ENCODE measurements around the gene SDC1. TPM values are rescaled to one million over a fixed set of nuclear protein-coding genes. Genes with fewer than 3 reads are reported as not detected.

The SDC1 gene
- total and polyA plus RNA-seq, 5 donors from 2014 or later = not detected

- H3K4me1 Mint-ChIP-seq = no peaks in the 10 kb centered on the region
These were observed 13.0 kb downstream of the SDC1 start for GRCh38 chr2:20211860-20212458.

GRCh38 chr2:20211420-20211819 is 13.5 kb downstream of the SDC1 start:
- no peak overlapping the region for H3K27ac Mint-ChIP-seq
- no peaks in the 10 kb centered on the region for H3K27me3 ChIP-seq (ENCODE audit: control insufficient read depth, insufficient read depth, low read length)
- H3K27me3 Mint-ChIP-seq = peaks cover 5% of the 10 kb centered on the region

More at GRCh38 chr2:20211860-20212458, 13.0 kb downstream of the SDC1 start:
- H3K36me3 ChIP-seq (ENCODE audit: control insufficient read depth, insufficient read depth, low read length) = no peaks in the 10 kb centered on the region
- no peaks in the 10 kb centered on the region for H3K27me3 ChIP-seq (ENCODE audit: control insufficient read depth, insufficient read depth, low read length)
- H3K9me3 ChIP-seq (ENCODE audit: control insufficient read depth in 2 of 2, low read length in 2 of 2) = no peaks in the 10 kb centered on the region
- H3K36me3 Mint-ChIP-seq = no peaks in the 10 kb centered on the region
- peaks cover 5% of the 10 kb centered on the region for H3K27me3 Mint-ChIP-seq
- H3K27ac Mint-ChIP-seq = no peak overlapping the region
- DNase-seq (no peak), ATAC-seq (ENCODE audit: low read depth in 2 of 2) (no peak)
- H3K9me3 Mint-ChIP-seq = no peaks in the 10 kb centered on the region
- no peak overlapping the region for H3K27ac ChIP-seq (ENCODE audit: insufficient read depth, low read length, poor library complexity, severe bottlenecking)
- H3K4me3 ChIP-seq (ENCODE audit: low read depth, low read length) = no peak overlapping the region
- no peak overlapping the region for H3K4me3 Mint-ChIP-seq
- H3K4me1 ChIP-seq (ENCODE audit: control insufficient read depth, insufficient read depth, low read length, poor library complexity, severe bottlenecking) = no peaks in the 10 kb centered on the region

GRCh38 chr2:20210462-20210861 is 14.5 kb downstream of the SDC1 start:
- no peaks in the 10 kb centered on the region for H3K4me1 ChIP-seq (ENCODE audit: control insufficient read depth, insufficient read depth, low read length, poor library complexity, severe bottlenecking)
- Mint-ChIP-seq H3K9me3 (no peaks in the 10 kb centered on the region), H3K4me3 (no peak overlapping the region), H3K36me3 (no peaks in the 10 kb centered on the region), H3K27me3 (peaks cover 5% of the 10 kb centered on the region), H3K4me1 (no peaks in the 10 kb centered on the region), H3K27ac (no peak overlapping the region)
- DNase-seq (no peak), ATAC-seq (ENCODE audit: low read depth in 2 of 2) (no peak)
- H3K27ac ChIP-seq (ENCODE audit: insufficient read depth, low read length, poor library complexity, severe bottlenecking) = no peak overlapping the region
- H3K36me3 ChIP-seq (ENCODE audit: control insufficient read depth, insufficient read depth, low read length) = no peaks in the 10 kb centered on the region
- H3K4me3 ChIP-seq (ENCODE audit: low read depth, low read length) = no peak overlapping the region
- no peaks in the 10 kb centered on the region for H3K27me3 ChIP-seq (ENCODE audit: control insufficient read depth, insufficient read depth, low read length)
- H3K9me3 ChIP-seq (ENCODE audit: control insufficient read depth in 2 of 2, low read length in 2 of 2) = no peaks in the 10 kb centered on the region

More at GRCh38 chr2:20211420-20211819, 13.5 kb downstream of the SDC1 start:
- no peaks in the 10 kb centered on the region for H3K4me1 Mint-ChIP-seq
- ATAC-seq (ENCODE audit: low read depth in 2 of 2) = no peak
- no peaks in the 10 kb centered on the region for H3K9me3 Mint-ChIP-seq
- Histone ChIP-seq H3K9me3 (ENCODE audit: control insufficient read depth in 2 of 2, low read length in 2 of 2) (no peaks in the 10 kb centered on the region), H3K4me1 (ENCODE audit: control insufficient read depth, insufficient read depth, low read length, poor library complexity, severe bottlenecking) (no peaks in the 10 kb centered on the region), H3K4me3 (ENCODE audit: low read depth, low read length) (no peak overlapping the region), H3K27ac (ENCODE audit: insufficient read depth, low read length, poor library complexity, severe bottlenecking) (no peak overlapping the region), H3K36me3 (ENCODE audit: control insufficient read depth, insufficient read depth, low read length) (no peaks in the 10 kb centered on the region)
- H3K4me3 Mint-ChIP-seq = no peak overlapping the region
- DNase-seq = no peak
- H3K36me3 Mint-ChIP-seq = no peaks in the 10 kb centered on the region

GRCh38 chr2:20209373-20210109 is 15.4 kb downstream of the SDC1 start:
- Histone ChIP-seq H3K9me3 (ENCODE audit: control insufficient read depth in 2 of 2, low read length in 2 of 2) (no peaks in the 10 kb centered on the region), H3K4me1 (ENCODE audit: control insufficient read depth, insufficient read depth, low read length, poor library complexity, severe bottlenecking) (no peaks in the 10 kb centered on the region), H3K4me3 (ENCODE audit: low read depth, low read length) (no peak overlapping the region), H3K27ac (ENCODE audit: insufficient read depth, low read length, poor library complexity, severe bottlenecking) (no peak overlapping the region), H3K27me3 (ENCODE audit: control insufficient read depth, insufficient read depth, low read length) (no peaks in the 10 kb centered on the region), H3K36me3 (ENCODE audit: control insufficient read depth, insufficient read depth, low read length) (no peaks in the 10 kb centered on the region)
- peaks cover under 1% of the 10 kb centered on the region for H3K27me3 Mint-ChIP-seq
- ATAC-seq (ENCODE audit: low read depth in 2 of 2) (no peak), DNase-seq (no peak)
- no peaks in the 10 kb centered on the region for H3K9me3 Mint-ChIP-seq
- H3K36me3 Mint-ChIP-seq = no peaks in the 10 kb centered on the region
- no peak overlapping the region for H3K4me3 Mint-ChIP-seq
- H3K4me1 Mint-ChIP-seq = no peaks in the 10 kb centered on the region
- H3K27ac Mint-ChIP-seq = no peak overlapping the region

GRCh38 chr2:20208476-20208859 is 16.5 kb downstream of the SDC1 start:
- Mint-ChIP-seq H3K27ac (no peak overlapping the region), H3K36me3 (no peaks in the 10 kb centered on the region), H3K4me1 (no peaks in the 10 kb centered on the region), H3K9me3 (no peaks in the 10 kb centered on the region), H3K27me3 (no peaks in the 10 kb centered on the region), H3K4me3 (no peak overlapping the region)
- ATAC-seq (ENCODE audit: low read depth in 2 of 2) (no peak), DNase-seq (no peak)
- Histone ChIP-seq H3K4me3 (ENCODE audit: low read depth, low read length) (no peak overlapping the region), H3K9me3 (ENCODE audit: control insufficient read depth in 2 of 2, low read length in 2 of 2) (no peaks in the 10 kb centered on the region), H3K4me1 (ENCODE audit: control insufficient read depth, insufficient read depth, low read length, poor library complexity, severe bottlenecking) (no peaks in the 10 kb centered on the region), H3K27me3 (ENCODE audit: control insufficient read depth, insufficient read depth, low read length) (no peaks in the 10 kb centered on the region), H3K36me3 (ENCODE audit: control insufficient read depth, insufficient read depth, low read length) (no peaks in the 10 kb centered on the region), H3K27ac (ENCODE audit: insufficient read depth, low read length, poor library complexity, severe bottlenecking) (no peak overlapping the region)

- Histone ChIP-seq H3K27me3 (ENCODE audit: control insufficient read depth, insufficient read depth, low read length) (no peaks in the 10 kb centered on the region), H3K9me3 (ENCODE audit: control insufficient read depth in 2 of 2, low read length in 2 of 2) (no peaks in the 10 kb centered on the region), H3K4me1 (ENCODE audit: control insufficient read depth, insufficient read depth, low read length, poor library complexity, severe bottlenecking) (no peaks in the 10 kb centered on the region), H3K36me3 (ENCODE audit: control insufficient read depth, insufficient read depth, low read length) (no peaks in the 10 kb centered on the region), H3K27ac (ENCODE audit: insufficient read depth, low read length, poor library complexity, severe bottlenecking) (no peak overlapping the region), H3K4me3 (ENCODE audit: low read depth, low read length) (no peak overlapping the region)
- Mint-ChIP-seq H3K27ac (no peak overlapping the region), H3K4me1 (no peaks in the 10 kb centered on the region), H3K9me3 (no peaks in the 10 kb centered on the region), H3K36me3 (no peaks in the 10 kb centered on the region), H3K27me3 (no peaks in the 10 kb centered on the region), H3K4me3 (no peak overlapping the region)
- DNase-seq (no peak), ATAC-seq (ENCODE audit: low read depth in 2 of 2) (no peak)
These were observed 17.9 kb downstream of the SDC1 start for GRCh38 chr2:20207051-20207450.

GRCh38 chr2:20205915-20206524 is 18.9 kb downstream of the SDC1 start:
- H3K36me3 ChIP-seq (ENCODE audit: control insufficient read depth, insufficient read depth, low read length) = no peaks in the 10 kb centered on the region
- ATAC-seq (ENCODE audit: low read depth in 2 of 2) (no peak), DNase-seq (no peak)
- H3K4me1 ChIP-seq (ENCODE audit: control insufficient read depth, insufficient read depth, low read length, poor library complexity, severe bottlenecking) = no peaks in the 10 kb centered on the region
- no peaks in the 10 kb centered on the region for H3K4me1 Mint-ChIP-seq
- no peaks in the 10 kb centered on the region for H3K9me3 ChIP-seq (ENCODE audit: control insufficient read depth in 2 of 2, low read length in 2 of 2)
- H3K4me3 ChIP-seq (ENCODE audit: low read depth, low read length) = no peak overlapping the region
- H3K27ac ChIP-seq (ENCODE audit: insufficient read depth, low read length, poor library complexity, severe bottlenecking) = no peak overlapping the region
- no peak overlapping the region for H3K27ac Mint-ChIP-seq
- H3K4me3 Mint-ChIP-seq = no peak overlapping the region
- no peaks in the 10 kb centered on the region for H3K36me3 Mint-ChIP-seq
- H3K27me3 Mint-ChIP-seq = no peaks in the 10 kb centered on the region
- no peaks in the 10 kb centered on the region for H3K9me3 Mint-ChIP-seq
- no peaks in the 10 kb centered on the region for H3K27me3 ChIP-seq (ENCODE audit: control insufficient read depth, insufficient read depth, low read length)

GRCh38 chr2:20205069-20205468 is 19.9 kb downstream of the SDC1 start:
- DNase-seq (no peak), ATAC-seq (ENCODE audit: low read depth in 2 of 2) (no peak)
- H3K4me1 Mint-ChIP-seq = no peaks in the 10 kb centered on the region
- no peaks in the 10 kb centered on the region for H3K27me3 Mint-ChIP-seq
- H3K27ac Mint-ChIP-seq = no peak overlapping the region
- Histone ChIP-seq H3K36me3 (ENCODE audit: control insufficient read depth, insufficient read depth, low read length) (no peaks in the 10 kb centered on the region), H3K4me1 (ENCODE audit: control insufficient read depth, insufficient read depth, low read length, poor library complexity, severe bottlenecking) (no peaks in the 10 kb centered on the region), H3K9me3 (ENCODE audit: control insufficient read depth in 2 of 2, low read length in 2 of 2) (no peaks in the 10 kb centered on the region), H3K27ac (ENCODE audit: insufficient read depth, low read length, poor library complexity, severe bottlenecking) (no peak overlapping the region), H3K27me3 (ENCODE audit: control insufficient read depth, insufficient read depth, low read length) (no peaks in the 10 kb centered on the region), H3K4me3 (ENCODE audit: low read depth, low read length) (no peak overlapping the region)
- no peaks in the 10 kb centered on the region for H3K36me3 Mint-ChIP-seq
- H3K9me3 Mint-ChIP-seq = no peaks in the 10 kb centered on the region
- no peak overlapping the region for H3K4me3 Mint-ChIP-seq
